Measurements from ENCODE around the gene RSRC1.

GRCh38 chr3:158314426-158315357 is 204.8 kb downstream of the RSRC1 start:
- TF ChIP-seq CTCF (IDR thresholded peaks at IDR 0.05), result no peak
- TF ChIP-seq POLR2AphosphoS5 (IDR thresholded peaks at IDR 0.05), result no peak
